HL-60 (cell line): Measurements from ENCODE around the gene ISG20L2.

Experiments
- POLR2AphosphoS5 ChIP-seq: IDR thresholded peaks from 2 replicates; pipeline ENCODE4 v1.6.1; 2012; ENCODE audit warnings: low read depth
- SPI1 ChIP-seq: IDR thresholded peaks from 2 replicates; pipeline ENCODE4 v1.6.1; 2012; ENCODE audit warnings: low read depth, mild to moderate bottlenecking, borderline replicate concordance
- TF ChIP-seq, protein P1 (sequence below): IDR thresholded peaks from one replicate; pipeline ENCODE4 v1.5.1; 2011; ENCODE audit warnings: low read length, control low read depth, inconsistent platforms; ENCODE audit not compliant: insufficient read depth
- TF ChIP-seq, protein P2 (sequence below): IDR thresholded peaks from 2 replicates; pipeline ENCODE4 v1.6.1; 2012; ENCODE audit warnings: low read depth; ENCODE audit not compliant: insufficient replicate concordance

DNA sequence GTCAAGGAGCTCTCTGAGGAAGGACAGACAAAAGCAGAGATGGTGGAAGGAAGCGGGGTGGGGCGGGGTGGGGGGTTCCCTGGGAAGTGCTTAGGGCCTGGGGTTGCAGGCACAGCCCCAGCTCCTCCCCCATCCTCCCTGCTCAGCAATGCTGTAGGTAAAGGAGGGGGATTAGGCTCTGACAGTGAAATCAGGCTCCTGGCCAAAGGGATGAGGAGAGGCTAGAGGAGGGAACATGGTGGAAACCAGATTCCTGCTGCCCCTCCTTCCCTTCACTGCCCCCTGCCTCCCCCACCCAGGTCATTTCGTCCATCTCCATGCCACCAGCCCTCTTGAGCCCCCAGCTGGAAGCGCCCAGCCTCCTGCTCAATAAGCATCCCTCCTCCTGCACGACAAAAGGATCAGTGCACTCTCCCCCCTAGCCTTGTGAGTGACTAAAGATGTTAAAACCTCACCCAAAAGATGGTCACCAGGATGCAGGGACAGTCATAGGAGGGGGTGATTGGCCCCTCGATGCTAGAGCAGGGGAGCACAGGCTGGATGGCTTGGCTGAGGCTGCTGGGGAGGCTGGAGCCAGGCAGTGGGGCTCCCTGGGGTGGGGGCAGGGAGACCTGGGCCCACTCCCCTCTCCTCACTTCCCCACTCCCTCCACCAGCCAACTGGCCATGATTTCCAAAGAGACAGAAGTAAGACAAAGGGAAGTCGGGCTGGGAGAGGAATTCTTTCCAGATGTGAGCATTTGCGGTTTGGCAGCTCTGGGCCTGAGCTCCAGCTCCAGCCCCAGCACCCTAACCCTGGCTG lies 20.9 kb downstream of the ISG20L2 start:
- TF ChIP-seq, protein P1, sequence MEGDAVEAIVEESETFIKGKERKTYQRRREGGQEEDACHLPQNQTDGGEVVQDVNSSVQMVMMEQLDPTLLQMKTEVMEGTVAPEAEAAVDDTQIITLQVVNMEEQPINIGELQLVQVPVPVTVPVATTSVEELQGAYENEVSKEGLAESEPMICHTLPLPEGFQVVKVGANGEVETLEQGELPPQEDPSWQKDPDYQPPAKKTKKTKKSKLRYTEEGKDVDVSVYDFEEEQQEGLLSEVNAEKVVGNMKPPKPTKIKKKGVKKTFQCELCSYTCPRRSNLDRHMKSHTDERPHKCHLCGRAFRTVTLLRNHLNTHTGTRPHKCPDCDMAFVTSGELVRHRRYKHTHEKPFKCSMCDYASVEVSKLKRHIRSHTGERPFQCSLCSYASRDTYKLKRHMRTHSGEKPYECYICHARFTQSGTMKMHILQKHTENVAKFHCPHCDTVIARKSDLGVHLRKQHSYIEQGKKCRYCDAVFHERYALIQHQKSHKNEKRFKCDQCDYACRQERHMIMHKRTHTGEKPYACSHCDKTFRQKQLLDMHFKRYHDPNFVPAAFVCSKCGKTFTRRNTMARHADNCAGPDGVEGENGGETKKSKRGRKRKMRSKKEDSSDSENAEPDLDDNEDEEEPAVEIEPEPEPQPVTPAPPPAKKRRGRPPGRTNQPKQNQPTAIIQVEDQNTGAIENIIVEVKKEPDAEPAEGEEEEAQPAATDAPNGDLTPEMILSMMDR = no peak
- TF ChIP-seq SPI1 (no peak), POLR2AphosphoS5 (no peak)
- TF ChIP-seq, protein P2, sequence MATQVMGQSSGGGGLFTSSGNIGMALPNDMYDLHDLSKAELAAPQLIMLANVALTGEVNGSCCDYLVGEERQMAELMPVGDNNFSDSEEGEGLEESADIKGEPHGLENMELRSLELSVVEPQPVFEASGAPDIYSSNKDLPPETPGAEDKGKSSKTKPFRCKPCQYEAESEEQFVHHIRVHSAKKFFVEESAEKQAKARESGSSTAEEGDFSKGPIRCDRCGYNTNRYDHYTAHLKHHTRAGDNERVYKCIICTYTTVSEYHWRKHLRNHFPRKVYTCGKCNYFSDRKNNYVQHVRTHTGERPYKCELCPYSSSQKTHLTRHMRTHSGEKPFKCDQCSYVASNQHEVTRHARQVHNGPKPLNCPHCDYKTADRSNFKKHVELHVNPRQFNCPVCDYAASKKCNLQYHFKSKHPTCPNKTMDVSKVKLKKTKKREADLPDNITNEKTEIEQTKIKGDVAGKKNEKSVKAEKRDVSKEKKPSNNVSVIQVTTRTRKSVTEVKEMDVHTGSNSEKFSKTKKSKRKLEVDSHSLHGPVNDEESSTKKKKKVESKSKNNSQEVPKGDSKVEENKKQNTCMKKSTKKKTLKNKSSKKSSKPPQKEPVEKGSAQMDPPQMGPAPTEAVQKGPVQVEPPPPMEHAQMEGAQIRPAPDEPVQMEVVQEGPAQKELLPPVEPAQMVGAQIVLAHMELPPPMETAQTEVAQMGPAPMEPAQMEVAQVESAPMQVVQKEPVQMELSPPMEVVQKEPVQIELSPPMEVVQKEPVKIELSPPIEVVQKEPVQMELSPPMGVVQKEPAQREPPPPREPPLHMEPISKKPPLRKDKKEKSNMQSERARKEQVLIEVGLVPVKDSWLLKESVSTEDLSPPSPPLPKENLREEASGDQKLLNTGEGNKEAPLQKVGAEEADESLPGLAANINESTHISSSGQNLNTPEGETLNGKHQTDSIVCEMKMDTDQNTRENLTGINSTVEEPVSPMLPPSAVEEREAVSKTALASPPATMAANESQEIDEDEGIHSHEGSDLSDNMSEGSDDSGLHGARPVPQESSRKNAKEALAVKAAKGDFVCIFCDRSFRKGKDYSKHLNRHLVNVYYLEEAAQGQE = no peak
